Trophoblast cell (in vitro differentiated cells and primary cell): Measurements from ENCODE around the gene RAP2B.

Source experiments
- DNase-seq, 2 donors: peaks; one replicate each; pipeline ENCODE4 v3.0.0-alpha.2; 2016
- H2AFZ ChIP-seq: 2 replicates; pipeline ENCODE4 v1.6.1; 2013; ENCODE audit warnings: low read length, moderate library complexity, mild to moderate bottlenecking; ENCODE audit not compliant: insufficient read depth, poor library complexity
- H2AK5ac ChIP-seq: 2 replicates; pipeline ENCODE4 v1.6.1; 2013; ENCODE audit warnings: mild to moderate bottlenecking, low read length
- H2BK120ac ChIP-seq: 2 replicates; pipeline ENCODE4 v1.6.1; 2013; ENCODE audit warnings: low read length, mild to moderate bottlenecking, moderate library complexity; ENCODE audit not compliant: insufficient read depth, poor library complexity
- H2BK12ac ChIP-seq: 2 replicates; pipeline ENCODE4 v1.6.1; 2013; ENCODE audit warnings: mild to moderate bottlenecking, low read length, moderate library complexity
- H2BK5ac ChIP-seq: 2 replicates; pipeline ENCODE4 v1.6.1; 2013; ENCODE audit warnings: low read length, low read depth, moderate library complexity, mild to moderate bottlenecking; ENCODE audit not compliant: poor library complexity
- H3K14ac ChIP-seq: 2 replicates; pipeline ENCODE4 v1.6.1; 2013; ENCODE audit warnings: mild to moderate bottlenecking, low read length
- H3K18ac ChIP-seq: 2 replicates; pipeline ENCODE4 v1.6.1; 2013; ENCODE audit warnings: mild to moderate bottlenecking, low read length
- H3K23ac ChIP-seq: 2 replicates; pipeline ENCODE4 v1.6.1; 2013; ENCODE audit warnings: low read length
- H3K27ac ChIP-seq: 2 replicates; pipeline ENCODE4 v1.5.1; 2013; ENCODE audit warnings: low read depth, mild to moderate bottlenecking, inconsistent platforms, low read length, moderate library complexity
- H3K27me3 ChIP-seq: 2 replicates; pipeline ENCODE4 v1.6.1; 2013; ENCODE audit warnings: inconsistent platforms, mild to moderate bottlenecking, low read length, moderate library complexity; ENCODE audit not compliant: insufficient read depth
- H3K36me3 ChIP-seq, 2 experiments: 1 replicate in 1 of 2; 2 replicates in 1 of 2; pipeline ENCODE4 v1.6.1; 2013; ENCODE audit warnings: low read length in 2 of 2, mild to moderate bottlenecking in 2 of 2, moderate library complexity in 1 of 2; ENCODE audit not compliant: insufficient read depth in 2 of 2, control insufficient read depth in 1 of 2
- H3K4ac ChIP-seq: 2 replicates; pipeline ENCODE4 v1.6.1; 2013; ENCODE audit warnings: low read depth, mild to moderate bottlenecking, low read length, moderate library complexity
- H3K4me1 ChIP-seq, 2 experiments: 1 replicate in 1 of 2; 2 replicates in 1 of 2; pipeline ENCODE4 v1.6.1; 2013; ENCODE audit warnings: low read length in 2 of 2, mild to moderate bottlenecking in 2 of 2, moderate library complexity in 1 of 2; ENCODE audit not compliant: insufficient read depth in 2 of 2, control insufficient read depth in 1 of 2
- H3K4me2 ChIP-seq: 2 replicates; pipeline ENCODE4 v1.6.1; 2013; ENCODE audit warnings: inconsistent platforms, mild to moderate bottlenecking, low read length, moderate library complexity
- H3K4me3 ChIP-seq: 2 replicates; pipeline ENCODE4 v1.5.1; 2013; ENCODE audit warnings: mild to moderate bottlenecking, low read depth, low read length, inconsistent platforms
- H3K79me1 ChIP-seq: one replicate; pipeline ENCODE4 v1.6.1; 2013; ENCODE audit warnings: low read length
- H3K79me2 ChIP-seq: 2 replicates; pipeline ENCODE4 v1.6.1; 2013; ENCODE audit warnings: low read length, mild to moderate bottlenecking; ENCODE audit not compliant: control insufficient read depth, insufficient read depth, poor library complexity
- H3K9ac ChIP-seq: 2 replicates; pipeline ENCODE4 v1.6.1; 2013; ENCODE audit warnings: mild to moderate bottlenecking, low read length
- H3K9me3 ChIP-seq: 2 replicates; pipeline ENCODE4 v1.6.1; 2013; ENCODE audit warnings: low read depth, mild to moderate bottlenecking, control low read depth, inconsistent platforms, low read length; ENCODE audit not compliant: insufficient read depth
- H4K12ac ChIP-seq: 2 replicates; pipeline ENCODE4 v1.6.1; 2013; ENCODE audit warnings: low read depth, mild to moderate bottlenecking, low read length, moderate library complexity
- H4K8ac ChIP-seq: 2 replicates; pipeline ENCODE4 v1.6.1; 2013; ENCODE audit warnings: low read depth, mild to moderate bottlenecking, low read length, moderate library complexity
- H4K91ac ChIP-seq: one replicate; pipeline ENCODE4 v1.6.1; 2013; ENCODE audit warnings: low read depth, mild to moderate bottlenecking, low read length, moderate library complexity
- WGBS: extraction: QIAGEN DNeasy Blood & Tissue Kit; methylation state at CpG from one replicate; pipeline ENCODE4 v1.1.7; 2013; ENCODE audit warnings: missing lambda C conversion rate; ENCODE audit not compliant: insufficient read length, insufficient coverage; ENCODE audit errors: extremely low coverage; 5-methylcytosine and 5-hydroxymethylcytosine counted together

RAP2B gene

DNA sequence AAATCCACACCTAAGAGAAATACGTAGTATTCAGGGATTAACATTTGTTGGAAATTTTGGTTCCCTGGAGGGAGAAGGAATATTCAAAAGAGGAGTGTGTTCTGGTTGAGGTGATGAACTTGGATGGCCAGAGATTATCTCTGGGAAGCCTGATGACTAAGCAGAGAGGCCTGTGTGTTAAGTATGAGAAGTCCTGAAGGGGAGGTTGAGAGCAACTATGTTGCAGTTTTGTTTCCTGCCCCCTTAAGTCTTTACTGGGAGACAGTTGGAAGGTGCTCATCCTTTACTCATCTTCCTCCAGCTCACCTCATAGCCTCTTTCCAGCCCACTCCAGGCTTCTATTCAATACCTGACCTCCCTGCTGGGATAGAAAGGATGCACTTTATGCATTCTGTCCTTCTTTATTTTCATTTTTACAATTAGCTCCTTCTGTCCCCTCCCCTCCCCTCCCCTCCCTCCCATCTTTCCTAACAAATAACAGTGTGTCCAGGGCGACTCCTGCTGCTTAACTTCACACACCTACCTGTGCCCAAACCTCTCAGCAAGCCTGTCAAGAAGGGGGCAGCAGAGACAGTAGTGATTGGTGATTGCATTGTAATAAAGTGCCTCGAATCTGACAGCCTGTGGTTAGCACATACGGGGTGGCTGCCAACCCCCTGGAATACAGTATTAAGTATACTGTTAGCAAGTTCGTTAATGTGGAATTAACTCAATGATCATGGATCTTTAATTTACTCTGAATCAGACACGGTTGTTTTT lies 11.9 kb downstream of the RAP2B start:
- Histone ChIP-seq H3K36me3 (peaks cover 0 to 8% of the 10 kb centered on the region in 2 experiments), H2BK120ac (no peak overlapping the region), H4K91ac (no peak overlapping the region), H2BK12ac (no peak overlapping the region), H3K18ac (no peak overlapping the region), H3K9ac (no peak overlapping the region), H3K79me2 (no peaks in the 10 kb centered on the region), H3K27me3 (no peaks in the 10 kb centered on the region), H4K8ac (no peak overlapping the region), H3K27ac (no peak overlapping the region), H3K4ac (no peak overlapping the region), H3K23ac (no peak overlapping the region), H3K14ac (no peak overlapping the region), H3K4me2 (no peak overlapping the region), H3K79me1 (no peaks in the 10 kb centered on the region), H3K4me3 (no peak overlapping the region), H2AK5ac (no peak overlapping the region), H2BK5ac (no peak overlapping the region), H4K12ac (no peak overlapping the region), H3K9me3 (no peaks in the 10 kb centered on the region), H3K4me1 (no peaks in the 10 kb centered on the region), H2AFZ (no peak overlapping the region)
- DNase-seq = no peak
- WGBS = no CpG with 5 or more reads among the region's 6 CpGs

DNA sequence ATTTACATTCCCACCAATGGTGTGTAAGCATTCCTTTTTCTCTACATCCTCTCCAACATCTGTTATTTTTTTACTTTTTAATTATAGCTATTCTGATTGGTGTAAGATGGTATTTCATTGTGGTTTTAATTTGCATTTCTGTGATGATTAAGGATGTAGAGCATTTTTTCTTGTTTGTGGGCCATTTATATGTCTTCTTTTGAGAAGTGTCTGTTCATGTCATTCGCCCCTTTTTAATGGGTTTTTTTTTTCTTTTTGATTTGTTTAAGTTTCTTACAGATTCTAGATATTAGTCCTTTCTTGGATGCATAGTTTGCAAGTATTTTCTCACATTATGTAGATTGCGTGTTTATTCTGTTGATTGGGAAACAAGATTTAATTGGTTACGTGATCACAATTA lies 14.2 kb downstream of the RAP2B start:
- Histone ChIP-seq H2BK5ac (no peak overlapping the region), H3K23ac (no peak overlapping the region), H4K8ac (no peak overlapping the region), H4K12ac (no peak overlapping the region), H3K79me2 (no peaks in the 10 kb centered on the region), H3K27ac (no peak overlapping the region), H3K4me2 (no peak overlapping the region), H2BK120ac (no peak overlapping the region), H2BK12ac (no peak overlapping the region), H3K79me1 (no peaks in the 10 kb centered on the region), H3K4me3 (no peak overlapping the region), H3K36me3 (no peaks in the 10 kb centered on the region), H3K4ac (no peak overlapping the region), H3K18ac (no peak overlapping the region), H3K14ac (no peak overlapping the region), H2AFZ (no peak overlapping the region), H3K9ac (no peak overlapping the region), H4K91ac (no peak overlapping the region), H3K4me1 (no peaks in the 10 kb centered on the region), H2AK5ac (no peak overlapping the region), H3K27me3 (no peaks in the 10 kb centered on the region), H3K9me3 (peaks cover 2% of the 10 kb centered on the region)
- DNase-seq = no peak
- WGBS = no CpG with 5 or more reads among the region's 3 CpGs

DNA sequence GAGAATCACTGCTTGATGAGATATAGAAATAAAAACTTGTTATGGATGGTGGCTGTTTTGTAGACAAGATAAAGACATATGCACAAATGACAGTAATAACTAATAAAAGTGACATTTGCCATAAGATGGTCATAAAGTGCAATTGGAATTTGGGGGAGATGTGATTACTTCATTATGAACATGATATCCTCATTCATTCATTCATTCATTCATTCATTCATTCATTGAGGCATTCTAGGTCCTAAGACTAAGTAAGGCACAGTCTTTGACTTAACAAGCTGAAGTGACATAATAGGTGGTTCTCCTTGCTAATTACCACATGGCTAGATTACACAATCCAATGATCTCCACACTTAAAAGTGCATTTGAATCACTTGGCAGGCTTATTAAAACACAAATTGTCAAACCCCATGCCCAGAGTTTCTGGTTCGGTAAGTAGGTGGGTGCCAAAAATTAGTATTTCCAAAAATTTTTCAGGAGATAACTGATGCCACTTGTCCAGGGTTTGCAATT lies 18.9 kb downstream of the RAP2B start:
- no peak overlapping the region for H4K12ac ChIP-seq
- no peak overlapping the region for H3K4me3 ChIP-seq
- H3K36me3 ChIP-seq = no peaks in the 10 kb centered on the region
- no peak overlapping the region for H3K23ac ChIP-seq
- no CpG with 5 or more reads among the region's 1 CpG for WGBS
- H3K79me1 ChIP-seq = no peaks in the 10 kb centered on the region
- peaks cover 2% of the 10 kb centered on the region for H3K9me3 ChIP-seq
- no peak overlapping the region for H3K4me2 ChIP-seq
- no peaks in the 10 kb centered on the region for H3K4me1 ChIP-seq
- H2BK12ac ChIP-seq = no peak overlapping the region
- no peaks in the 10 kb centered on the region for H3K27me3 ChIP-seq
- H2AFZ ChIP-seq = no peak overlapping the region
- no peak overlapping the region for H3K9ac ChIP-seq
- no peak overlapping the region for H3K27ac ChIP-seq
- no peak overlapping the region for H4K91ac ChIP-seq
- H2BK5ac ChIP-seq = no peak overlapping the region
- H3K14ac ChIP-seq = no peak overlapping the region
- H2AK5ac ChIP-seq = no peak overlapping the region
- H3K79me2 ChIP-seq = no peaks in the 10 kb centered on the region
- H2BK120ac ChIP-seq = no peak overlapping the region
- H3K18ac ChIP-seq = no peak overlapping the region
- no peak for DNase-seq
- no peak overlapping the region for H4K8ac ChIP-seq
- H3K4ac ChIP-seq = no peak overlapping the region

DNA sequence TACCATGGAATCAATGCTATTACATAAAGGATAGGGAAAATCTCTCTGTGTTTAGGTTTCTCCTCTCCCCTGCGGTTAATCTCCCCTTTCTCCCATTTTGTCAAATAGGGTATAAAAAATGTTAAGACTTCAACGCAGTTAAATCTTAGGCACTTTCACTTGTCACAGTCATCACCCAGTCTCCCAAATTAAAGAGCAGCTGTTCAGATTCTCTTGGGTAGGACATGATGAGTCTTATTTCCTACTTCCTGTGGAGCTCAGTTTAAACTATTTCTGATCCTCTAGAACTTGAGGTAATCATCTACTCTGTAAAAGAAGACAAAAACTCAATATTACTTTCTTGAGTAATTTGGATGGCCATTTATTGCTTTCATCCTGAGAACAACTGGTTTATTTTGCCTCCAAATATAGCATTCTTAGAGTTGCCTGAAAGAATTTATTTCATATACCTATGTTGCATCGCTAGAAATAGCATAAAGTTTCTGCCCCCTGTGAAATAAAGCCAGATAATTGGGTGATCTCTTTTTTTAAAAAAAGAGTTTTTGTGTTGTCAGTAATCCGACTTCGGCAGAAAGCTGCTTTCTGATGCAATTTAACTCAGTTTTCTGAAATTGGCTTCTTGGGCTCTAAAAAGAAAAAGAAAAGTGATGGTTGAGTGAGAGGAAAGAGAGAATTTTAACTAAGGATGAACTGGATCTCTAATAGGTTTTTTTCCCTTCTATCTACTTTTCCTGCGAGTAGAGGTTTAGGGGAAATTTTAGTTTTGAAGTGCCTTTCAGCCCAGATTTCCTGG lies 20.7 kb downstream of the RAP2B start:
- Histone ChIP-seq H3K27me3 (no peaks in the 10 kb centered on the region), H3K79me1 (no peaks in the 10 kb centered on the region), H3K79me2 (no peaks in the 10 kb centered on the region), H4K12ac (no peak overlapping the region), H2AFZ (no peak overlapping the region), H3K4ac (no peak overlapping the region), H4K91ac (no peak overlapping the region), H3K23ac (no peak overlapping the region), H3K14ac (no peak overlapping the region), H3K9me3 (peaks cover 2% of the 10 kb centered on the region), H3K18ac (no peak overlapping the region), H2BK120ac (no peak overlapping the region), H3K4me3 (no peak overlapping the region), H2BK12ac (no peak overlapping the region), H3K27ac (no peak overlapping the region), H3K4me1 (no peaks in the 10 kb centered on the region), H2BK5ac (no peak overlapping the region), H3K36me3 (no peaks in the 10 kb centered on the region), H3K9ac (no peak overlapping the region), H3K4me2 (no peak overlapping the region), H2AK5ac (no peak overlapping the region), H4K8ac (no peak overlapping the region)
- no peak for DNase-seq
- WGBS = no CpG with 5 or more reads among the region's 6 CpGs
